WTC11 (cell line): ENCODE data around the gene FOXF2. TPM values are rescaled to one million over a fixed set of nuclear protein-coding genes. Genes with fewer than 3 reads are reported as not detected.
A peak's percentile ranks its signal among the peaks of the same experiment; 100 is the strongest.

Experiments used
- ATAC-seq: fragments of 200-7000 bp; cut with Tn5 transposase; 2 replicates; pipeline ENCODE4 v1.10.0; 2021; ENCODE audit warnings: mild to moderate bottlenecking, moderate library complexity
- CTCF ChIA-PET: fragments of 300-600 bp; sonication (Branson Sonifier 250); formaldehyde crosslinking; loops from one replicate; lab custom pipeline; 2021; ENCODE audit warnings: antibody characterized with exemption; lab: Charles Lee
- POLR2A ChIA-PET: fragments of 350-600 bp; sonication (Branson Sonifier 250); formaldehyde crosslinking; loops from one replicate; lab custom pipeline; 2021; ENCODE audit warnings: antibody characterized with exemption; lab: Charles Lee
- DNase-seq: peaks from one replicate; pipeline ENCODE4 v3.0.0; 2021; ENCODE audit warnings: low spot score
- H3K27ac Mint-ChIP-seq: 2 replicates; pipeline ENCODE4 v1.8.0; 2021; ENCODE audit warnings: mixed read lengths
- H3K27me3 Mint-ChIP-seq: 2 replicates; pipeline ENCODE4 v1.8.0; 2021; ENCODE audit warnings: low read depth, mild to moderate bottlenecking, moderate library complexity, mixed read lengths
- H3K36me3 Mint-ChIP-seq: 2 replicates; pipeline ENCODE4 v1.8.0; 2021; ENCODE audit warnings: mixed read lengths
- H3K4me1 Mint-ChIP-seq: 2 replicates; pipeline ENCODE4 v1.8.0; 2022; ENCODE audit warnings: mixed read lengths
- H3K4me3 Mint-ChIP-seq: 2 replicates; pipeline ENCODE4 v1.8.0; 2021; ENCODE audit warnings: mild to moderate bottlenecking, moderate library complexity, mixed read lengths
- H3K9me3 Mint-ChIP-seq: 2 replicates; pipeline ENCODE4 v1.8.0; 2021; ENCODE audit warnings: mixed read lengths
- ELF4 ChIP-seq: sonication (generic); formaldehyde crosslinking; IDR thresholded peaks from 2 replicates; pipeline ENCODE4 v1.8.1; 2022; ENCODE audit warnings: low read depth, mild to moderate bottlenecking, moderate library complexity, missing genetic modification reagents
- ERG ChIP-seq: fragments of 250-450 bp; sonication (Bioruptor Pico); IDR thresholded peaks from 2 replicates; pipeline ENCODE4 v1.8.0; 2021; ENCODE audit warnings: mild to moderate bottlenecking
- ESRRA ChIP-seq: sonication (generic); formaldehyde crosslinking; IDR thresholded peaks from 2 replicates; pipeline ENCODE4 v1.8.1; 2022; ENCODE audit warnings: mild to moderate bottlenecking, missing genetic modification reagents, borderline replicate concordance
- HMGXB4 ChIP-seq: sonication (generic); formaldehyde crosslinking; IDR thresholded peaks from 2 replicates; pipeline ENCODE4 v1.8.1; 2023; ENCODE audit warnings: mild to moderate bottlenecking, moderate library complexity, missing genetic modification reagents
- MLX ChIP-seq: sonication (generic); formaldehyde crosslinking; IDR thresholded peaks from 2 replicates; pipeline ENCODE4 v1.8.1; 2023; ENCODE audit warnings: mild to moderate bottlenecking, missing genetic modification reagents, moderate library complexity
- SP1 ChIP-seq: sonication (generic); formaldehyde crosslinking; conservative IDR thresholded peaks from 2 replicates; pipeline ENCODE4 v1.8.1; 2022; ENCODE audit warnings: missing genetic modification reagents
- ZBTB43 ChIP-seq: sonication (generic); formaldehyde crosslinking; IDR thresholded peaks from 2 replicates; pipeline ENCODE4 v1.8.1; 2023; ENCODE audit warnings: mild to moderate bottlenecking, missing genetic modification reagents
- ZMAT4 ChIP-seq: fragments of 250-450 bp; sonication (Bioruptor Pico); IDR thresholded peaks from 2 replicates; pipeline ENCODE4 v1.9.0; 2021; ENCODE audit warnings: mild to moderate bottlenecking
- total RNA-seq: library from RNA; stranded (reverse); gene quantifications from 3 replicates; pipeline ENCODE4 v1.2.3, GENCODE V29; 2021
- TF ChIP-seq, protein P1 (sequence below): sonication (generic); formaldehyde crosslinking; IDR thresholded peaks from 2 replicates; pipeline ENCODE4 v1.8.1; 2023; ENCODE audit warnings: mild to moderate bottlenecking, missing genetic modification reagents
- TF ChIP-seq, protein P2 (sequence below): sonication (generic); formaldehyde crosslinking; IDR thresholded peaks from 2 replicates; pipeline ENCODE4 v1.8.1; 2023; ENCODE audit warnings: mild to moderate bottlenecking, missing genetic modification reagents, borderline replicate concordance
- TF ChIP-seq, protein P3 (sequence below): sonication (generic); formaldehyde crosslinking; conservative IDR thresholded peaks from 2 replicates; pipeline ENCODE4 v1.8.1; 2022; ENCODE audit warnings: mild to moderate bottlenecking, missing genetic modification reagents
- TF ChIP-seq, protein P4 (sequence below): fragments of 250-450 bp; sonication (Bioruptor Pico); IDR thresholded peaks from 2 replicates; pipeline ENCODE4 v1.9.0; 2021; ENCODE audit warnings: mild to moderate bottlenecking, borderline replicate concordance

Gene FOXF2
- total RNA-seq, 1 experiment from 2014 or later, result 0.11 TPM

GRCh38 chr6:1391800-1392309 lies 2.5 kb downstream of the FOXF2 start:
- H3K27me3 Mint-ChIP-seq, result peaks cover 93% of the 10 kb centered on the region
- ChIA-PET POLR2A (no interaction called here), CTCF (interaction anchor here (0.8 to 1.8 kb wide), 3 partner anchors 9 to 222 kb away, joined by 3 to 5 read pairs (median 4); no protein-coding TSS in a partner anchor)
- no peaks in the 10 kb centered on the region for H3K9me3 Mint-ChIP-seq
- no peak for ATAC-seq
- peaks cover 45% of the 10 kb centered on the region for H3K4me1 Mint-ChIP-seq
- DNase-seq, result no peak
- H3K4me3 Mint-ChIP-seq, result no peak overlapping the region
- no peak overlapping the region for H3K27ac Mint-ChIP-seq
- TF ChIP-seq, protein P1, sequence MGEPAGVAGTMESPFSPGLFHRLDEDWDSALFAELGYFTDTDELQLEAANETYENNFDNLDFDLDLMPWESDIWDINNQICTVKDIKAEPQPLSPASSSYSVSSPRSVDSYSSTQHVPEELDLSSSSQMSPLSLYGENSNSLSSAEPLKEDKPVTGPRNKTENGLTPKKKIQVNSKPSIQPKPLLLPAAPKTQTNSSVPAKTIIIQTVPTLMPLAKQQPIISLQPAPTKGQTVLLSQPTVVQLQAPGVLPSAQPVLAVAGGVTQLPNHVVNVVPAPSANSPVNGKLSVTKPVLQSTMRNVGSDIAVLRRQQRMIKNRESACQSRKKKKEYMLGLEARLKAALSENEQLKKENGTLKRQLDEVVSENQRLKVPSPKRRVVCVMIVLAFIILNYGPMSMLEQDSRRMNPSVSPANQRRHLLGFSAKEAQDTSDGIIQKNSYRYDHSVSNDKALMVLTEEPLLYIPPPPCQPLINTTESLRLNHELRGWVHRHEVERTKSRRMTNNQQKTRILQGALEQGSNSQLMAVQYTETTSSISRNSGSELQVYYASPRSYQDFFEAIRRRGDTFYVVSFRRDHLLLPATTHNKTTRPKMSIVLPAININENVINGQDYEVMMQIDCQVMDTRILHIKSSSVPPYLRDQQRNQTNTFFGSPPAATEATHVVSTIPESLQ (CRISPR knock-in tag), result no peak
- TF ChIP-seq, protein P2, sequence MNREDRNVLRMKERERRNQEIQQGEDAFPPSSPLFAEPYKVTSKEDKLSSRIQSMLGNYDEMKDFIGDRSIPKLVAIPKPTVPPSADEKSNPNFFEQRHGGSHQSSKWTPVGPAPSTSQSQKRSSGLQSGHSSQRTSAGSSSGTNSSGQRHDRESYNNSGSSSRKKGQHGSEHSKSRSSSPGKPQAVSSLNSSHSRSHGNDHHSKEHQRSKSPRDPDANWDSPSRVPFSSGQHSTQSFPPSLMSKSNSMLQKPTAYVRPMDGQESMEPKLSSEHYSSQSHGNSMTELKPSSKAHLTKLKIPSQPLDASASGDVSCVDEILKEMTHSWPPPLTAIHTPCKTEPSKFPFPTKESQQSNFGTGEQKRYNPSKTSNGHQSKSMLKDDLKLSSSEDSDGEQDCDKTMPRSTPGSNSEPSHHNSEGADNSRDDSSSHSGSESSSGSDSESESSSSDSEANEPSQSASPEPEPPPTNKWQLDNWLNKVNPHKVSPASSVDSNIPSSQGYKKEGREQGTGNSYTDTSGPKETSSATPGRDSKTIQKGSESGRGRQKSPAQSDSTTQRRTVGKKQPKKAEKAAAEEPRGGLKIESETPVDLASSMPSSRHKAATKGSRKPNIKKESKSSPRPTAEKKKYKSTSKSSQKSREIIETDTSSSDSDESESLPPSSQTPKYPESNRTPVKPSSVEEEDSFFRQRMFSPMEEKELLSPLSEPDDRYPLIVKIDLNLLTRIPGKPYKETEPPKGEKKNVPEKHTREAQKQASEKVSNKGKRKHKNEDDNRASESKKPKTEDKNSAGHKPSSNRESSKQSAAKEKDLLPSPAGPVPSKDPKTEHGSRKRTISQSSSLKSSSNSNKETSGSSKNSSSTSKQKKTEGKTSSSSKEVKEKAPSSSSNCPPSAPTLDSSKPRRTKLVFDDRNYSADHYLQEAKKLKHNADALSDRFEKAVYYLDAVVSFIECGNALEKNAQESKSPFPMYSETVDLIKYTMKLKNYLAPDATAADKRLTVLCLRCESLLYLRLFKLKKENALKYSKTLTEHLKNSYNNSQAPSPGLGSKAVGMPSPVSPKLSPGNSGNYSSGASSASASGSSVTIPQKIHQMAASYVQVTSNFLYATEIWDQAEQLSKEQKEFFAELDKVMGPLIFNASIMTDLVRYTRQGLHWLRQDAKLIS (CRISPR knock-in tag), result no peak
- TF ChIP-seq SP1 (no peak), ZBTB43 (CRISPR knock-in tag) (no peak), MLX (CRISPR knock-in tag) (no peak), ZMAT4 (CRISPR knock-in tag) (no peak), HMGXB4 (CRISPR knock-in tag) (no peak), ELF4 (CRISPR knock-in tag) (no peak)
- H3K36me3 Mint-ChIP-seq, result no peaks in the 10 kb centered on the region

DNA sequence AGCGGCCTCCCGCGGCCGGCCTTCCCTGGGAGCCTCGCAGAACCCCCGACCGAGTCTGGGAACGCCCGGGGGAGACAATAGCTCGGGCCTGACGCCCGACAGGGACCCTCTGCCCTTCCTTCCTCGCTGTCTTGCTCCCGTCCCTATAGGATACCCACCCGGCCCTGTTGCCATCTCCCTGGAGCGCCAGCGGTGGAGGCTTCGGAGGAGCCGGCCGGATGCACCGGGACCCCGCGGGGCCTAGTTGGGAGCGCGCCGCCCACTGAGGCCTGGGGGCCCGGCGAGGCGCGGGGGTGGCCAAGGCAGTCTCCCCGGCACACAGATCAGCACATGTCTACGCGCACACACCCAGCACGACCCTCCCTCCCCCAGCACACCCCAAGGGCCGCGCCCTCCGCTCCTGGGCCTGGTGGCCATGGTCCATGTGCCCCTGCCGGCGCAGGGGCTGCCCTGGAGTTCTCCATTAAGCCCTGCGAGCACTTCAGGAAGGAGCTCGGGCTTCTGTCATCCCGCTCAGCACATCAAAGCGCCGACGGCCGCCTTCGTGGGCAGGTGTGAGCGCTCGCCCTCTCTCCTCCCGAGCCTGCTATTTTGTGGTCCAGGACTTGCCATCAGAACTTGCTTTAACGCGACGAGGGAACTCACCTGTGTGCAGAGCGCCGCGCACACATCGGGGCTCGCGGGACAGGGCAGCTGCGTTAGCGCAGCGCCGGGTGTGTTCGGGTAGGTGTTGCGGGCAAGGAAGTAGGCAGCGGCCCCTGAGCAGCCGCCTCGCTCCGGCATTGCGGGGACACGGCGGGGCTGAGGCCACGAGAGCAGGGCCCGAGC lies 3.7 kb downstream of the FOXF2 start:
- Mint-ChIP-seq H3K4me1 (peaks cover 42% of the 10 kb centered on the region), H3K27ac (no peak overlapping the region), H3K27me3 (peaks cover 93% of the 10 kb centered on the region), H3K9me3 (no peaks in the 10 kb centered on the region), H3K36me3 (no peaks in the 10 kb centered on the region), H3K4me3 (peak overlapping the region; percentile 42)
- ChIA-PET POLR2A (no interaction called here), CTCF (interaction anchor here (0.5 to 1.8 kb wide), 5 partner anchors 10 to 125 kb away, joined by 3 to 7 read pairs (median 4); no protein-coding TSS in a partner anchor)
- ATAC-seq, result peak; percentile 4
- DNase-seq, result no peak
- TF ChIP-seq, protein P3, sequence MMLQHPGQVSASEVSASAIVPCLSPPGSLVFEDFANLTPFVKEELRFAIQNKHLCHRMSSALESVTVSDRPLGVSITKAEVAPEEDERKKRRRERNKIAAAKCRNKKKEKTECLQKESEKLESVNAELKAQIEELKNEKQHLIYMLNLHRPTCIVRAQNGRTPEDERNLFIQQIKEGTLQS (CRISPR knock-in tag), result no peak
- TF ChIP-seq ESRRA (CRISPR knock-in tag) (no peak), ERG (CRISPR knock-in tag) (no peak), SP1 (no peak)
- TF ChIP-seq, protein P4, sequence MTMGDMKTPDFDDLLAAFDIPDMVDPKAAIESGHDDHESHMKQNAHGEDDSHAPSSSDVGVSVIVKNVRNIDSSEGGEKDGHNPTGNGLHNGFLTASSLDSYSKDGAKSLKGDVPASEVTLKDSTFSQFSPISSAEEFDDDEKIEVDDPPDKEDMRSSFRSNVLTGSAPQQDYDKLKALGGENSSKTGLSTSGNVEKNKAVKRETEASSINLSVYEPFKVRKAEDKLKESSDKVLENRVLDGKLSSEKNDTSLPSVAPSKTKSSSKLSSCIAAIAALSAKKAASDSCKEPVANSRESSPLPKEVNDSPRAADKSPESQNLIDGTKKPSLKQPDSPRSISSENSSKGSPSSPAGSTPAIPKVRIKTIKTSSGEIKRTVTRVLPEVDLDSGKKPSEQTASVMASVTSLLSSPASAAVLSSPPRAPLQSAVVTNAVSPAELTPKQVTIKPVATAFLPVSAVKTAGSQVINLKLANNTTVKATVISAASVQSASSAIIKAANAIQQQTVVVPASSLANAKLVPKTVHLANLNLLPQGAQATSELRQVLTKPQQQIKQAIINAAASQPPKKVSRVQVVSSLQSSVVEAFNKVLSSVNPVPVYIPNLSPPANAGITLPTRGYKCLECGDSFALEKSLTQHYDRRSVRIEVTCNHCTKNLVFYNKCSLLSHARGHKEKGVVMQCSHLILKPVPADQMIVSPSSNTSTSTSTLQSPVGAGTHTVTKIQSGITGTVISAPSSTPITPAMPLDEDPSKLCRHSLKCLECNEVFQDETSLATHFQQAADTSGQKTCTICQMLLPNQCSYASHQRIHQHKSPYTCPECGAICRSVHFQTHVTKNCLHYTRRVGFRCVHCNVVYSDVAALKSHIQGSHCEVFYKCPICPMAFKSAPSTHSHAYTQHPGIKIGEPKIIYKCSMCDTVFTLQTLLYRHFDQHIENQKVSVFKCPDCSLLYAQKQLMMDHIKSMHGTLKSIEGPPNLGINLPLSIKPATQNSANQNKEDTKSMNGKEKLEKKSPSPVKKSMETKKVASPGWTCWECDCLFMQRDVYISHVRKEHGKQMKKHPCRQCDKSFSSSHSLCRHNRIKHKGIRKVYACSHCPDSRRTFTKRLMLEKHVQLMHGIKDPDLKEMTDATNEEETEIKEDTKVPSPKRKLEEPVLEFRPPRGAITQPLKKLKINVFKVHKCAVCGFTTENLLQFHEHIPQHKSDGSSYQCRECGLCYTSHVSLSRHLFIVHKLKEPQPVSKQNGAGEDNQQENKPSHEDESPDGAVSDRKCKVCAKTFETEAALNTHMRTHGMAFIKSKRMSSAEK (CRISPR knock-in tag), result no peak
